Ovary (tissue), 9 donors: Measurements from ENCODE around the gene MASP1. TPM values are rescaled to one million over a fixed set of nuclear protein-coding genes. Genes with fewer than 3 reads are reported as not detected.

Experiments used
- DNase-seq, 5 donors: peaks; one replicate each; pipeline ENCODE4 v3.0.0-alpha.2; 2019 to 2020
- H3K27ac ChIP-seq, 2 donors: fragments of 200-600 bp; one replicate each; pipeline versions ENCODE4 v1.5.1 to v1.8.0; 2019 to 2022
- H3K27me3 ChIP-seq: fragments of 200-600 bp; one replicate; pipeline ENCODE4 v1.8.0; 2022
- H3K36me3 ChIP-seq: fragments of 200-600 bp; sonication (generic); one replicate; pipeline ENCODE4 v1.5.1; 2019
- H3K4me1 ChIP-seq: one replicate; pipeline ENCODE4 v1.8.1; 2013; ENCODE audit warnings: mild to moderate bottlenecking, moderate library complexity; ENCODE audit not compliant: insufficient read depth
- H3K4me3 ChIP-seq: fragments of 200-600 bp; sonication (generic); one replicate; pipeline ENCODE4 v1.5.1; 2017
- H3K9me3 ChIP-seq, 2 donors: fragments of 200-600 bp in 1 of 2; sonication (generic) in 1 of 2; one replicate each; pipeline versions ENCODE4 v1.5.1 to v1.8.1; 2013 to 2019; ENCODE audit warnings: mild to moderate bottlenecking in 1 of 2, moderate library complexity in 1 of 2
- EP300 ChIP-seq: sonication (generic); formaldehyde crosslinking; IDR thresholded peaks from one replicate; pipeline ENCODE4 v1.6.1; 2017; ENCODE audit warnings: antibody characterized with exemption
- POLR2A ChIP-seq: fragments of 450-650 bp; IDR thresholded peaks from one replicate; pipeline ENCODE4 v1.6.1; 2017; ENCODE audit warnings: antibody characterized with exemption, mild to moderate bottlenecking, moderate library complexity
- WGBS, 3 donors: extraction: QIAGEN DNeasy Blood & Tissue Kit in 1 of 3; methylation state at CpG; one replicate each; pipeline versions ENCODE4 v1.1.5 to v1.1.7; 2013 to 2017; 5-methylcytosine and 5-hydroxymethylcytosine counted together
- intact Hi-C, 4 donors: fragments of 100-400 bp; cut with DNase I; formaldehyde crosslinking; loops; one replicate each; pipeline versions ENCODE4 v1.11.0 to v1.15.1; 2022 to 2023
- polyA plus RNA-seq, 2 donors: library from polyadenylated mRNA; stranded (reverse); fragments of 200-250 nt in 1 of 2; fragments of 350-450 nt in 1 of 2; fragmentation: Illumina TruSeq in 1 of 2; extraction: RNeasy Lipid Tissue Mini Kit (QIAGEN cat#74804) in 1 of 2; gene quantifications; one replicate each; pipeline ENCODE4 v1.2.3, GENCODE V29; 2013 to 2014
- total RNA-seq, 7 donors: library from RNA; depleted of rRNA in 2 of 7; stranded (reverse); fragments of >200 nt in 2 of 7; fragmentation: NEBNext Ultra II Directional in 3 of 7; extraction: Animal tissue kit (Norgen Biotek cat#: 25700) in 3 of 7; gene quantifications; one replicate each; pipeline versions ENCODE4 v1.1.0 to v1.2.4, GENCODE V29; 2016 to 2023
- TF ChIP-seq, protein P1 (sequence below), 3 donors: fragments of 450-650 bp in 2 of 3; fragments of 200-600 bp in 1 of 3; IDR thresholded peaks; one replicate each; pipeline versions ENCODE4 v1.5.1 to v1.8.0; 2016 to 2022; ENCODE audit warnings: antibody characterized with exemption in 3 of 3, mild to moderate bottlenecking in 1 of 3
- donor health status: DM: no; HTN: no; CAD: no; lungs with moderate emphysema.
- donor health status: DM: no; HTN: no; CAD: no.
- donor health status: Bipolar disorder and iron deficiency.
- donor health status: DM: yes; HTN: yes; CAD: no.
- donor health status: DM: no; HTN: no; CAD: no.
- donor health status: DM: yes; HTN: yes; CAD: no.

The MASP1 gene
- total and polyA plus RNA-seq, 9 donors = 0.40 to 19.5 (median 4.4) TPM

DNA sequence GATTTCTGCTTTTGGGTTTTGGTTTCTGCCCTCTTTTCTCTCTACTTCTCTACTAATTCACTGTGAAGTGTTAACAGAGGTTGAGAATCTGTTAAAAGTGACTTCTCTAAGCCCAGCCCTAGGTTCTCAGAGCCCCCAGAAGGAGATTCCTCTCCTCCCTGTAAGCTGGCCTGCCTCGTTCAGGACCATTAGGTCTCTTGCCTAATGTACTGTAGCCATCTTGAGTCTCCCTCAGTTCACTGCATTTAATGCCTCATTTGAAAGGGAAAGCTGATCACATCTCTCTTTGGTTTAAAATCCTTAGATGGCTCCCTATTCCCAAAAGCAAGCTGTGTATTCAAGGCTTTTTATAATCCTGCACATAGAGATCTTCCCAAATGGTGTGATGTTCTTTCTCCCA lies 77.9 kb downstream of the MASP1 start:
- Histone ChIP-seq H3K27ac (no peak overlapping the region), H3K4me1 (peaks cover 3% of the 10 kb centered on the region), H3K27me3 (no peaks in the 10 kb centered on the region), H3K9me3 (no peaks in the 10 kb centered on the region), H3K4me3 (no peak overlapping the region), H3K36me3 (no peaks in the 10 kb centered on the region)
- DNase-seq = no peak
- intact Hi-C loops = no loop called here
- TF ChIP-seq POLR2A (no peak), EP300 (no peak)
- TF ChIP-seq, protein P1, sequence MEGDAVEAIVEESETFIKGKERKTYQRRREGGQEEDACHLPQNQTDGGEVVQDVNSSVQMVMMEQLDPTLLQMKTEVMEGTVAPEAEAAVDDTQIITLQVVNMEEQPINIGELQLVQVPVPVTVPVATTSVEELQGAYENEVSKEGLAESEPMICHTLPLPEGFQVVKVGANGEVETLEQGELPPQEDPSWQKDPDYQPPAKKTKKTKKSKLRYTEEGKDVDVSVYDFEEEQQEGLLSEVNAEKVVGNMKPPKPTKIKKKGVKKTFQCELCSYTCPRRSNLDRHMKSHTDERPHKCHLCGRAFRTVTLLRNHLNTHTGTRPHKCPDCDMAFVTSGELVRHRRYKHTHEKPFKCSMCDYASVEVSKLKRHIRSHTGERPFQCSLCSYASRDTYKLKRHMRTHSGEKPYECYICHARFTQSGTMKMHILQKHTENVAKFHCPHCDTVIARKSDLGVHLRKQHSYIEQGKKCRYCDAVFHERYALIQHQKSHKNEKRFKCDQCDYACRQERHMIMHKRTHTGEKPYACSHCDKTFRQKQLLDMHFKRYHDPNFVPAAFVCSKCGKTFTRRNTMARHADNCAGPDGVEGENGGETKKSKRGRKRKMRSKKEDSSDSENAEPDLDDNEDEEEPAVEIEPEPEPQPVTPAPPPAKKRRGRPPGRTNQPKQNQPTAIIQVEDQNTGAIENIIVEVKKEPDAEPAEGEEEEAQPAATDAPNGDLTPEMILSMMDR (IDR thresholded peaks at IDR 0.05) = no peak
- 92 to 100% (median 93%) methylated on average over 1 of the region's 1 CpG for WGBS, 3 donors

DNA sequence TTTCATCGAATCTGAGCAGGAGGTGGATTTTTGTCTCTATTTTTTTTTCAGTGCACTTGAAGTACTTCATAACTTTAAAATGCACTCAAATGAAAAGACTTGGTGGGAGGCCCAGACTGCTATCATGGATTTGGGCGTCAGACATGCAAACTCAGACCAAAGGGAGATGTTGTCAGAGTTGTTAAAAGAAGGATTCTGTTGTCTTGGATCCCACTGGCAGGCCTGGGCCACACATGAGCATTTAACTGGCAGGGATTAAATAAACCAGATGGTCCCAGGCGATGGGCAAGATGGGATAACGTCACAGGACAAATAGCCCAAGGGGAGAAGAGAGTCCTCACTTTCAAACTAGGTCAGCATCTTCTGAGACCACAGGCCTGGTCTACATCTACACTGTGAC lies 78.8 kb downstream of the MASP1 start:
- Histone ChIP-seq H3K4me3 (no peak overlapping the region), H3K36me3 (no peaks in the 10 kb centered on the region), H3K27me3 (no peaks in the 10 kb centered on the region), H3K27ac (no peak overlapping the region), H3K9me3 (no peaks in the 10 kb centered on the region), H3K4me1 (peaks cover 6% of the 10 kb centered on the region)
- WGBS, 3 donors = 28 to 34% (median 33%) methylated on average over 4 of the region's 4 CpGs
- TF ChIP-seq, protein P1 (IDR thresholded peaks at IDR 0.05) = no peak
- TF ChIP-seq POLR2A (no peak), EP300 (no peak)
- intact Hi-C loops = no loop called here
- DNase-seq = no peak

DNA sequence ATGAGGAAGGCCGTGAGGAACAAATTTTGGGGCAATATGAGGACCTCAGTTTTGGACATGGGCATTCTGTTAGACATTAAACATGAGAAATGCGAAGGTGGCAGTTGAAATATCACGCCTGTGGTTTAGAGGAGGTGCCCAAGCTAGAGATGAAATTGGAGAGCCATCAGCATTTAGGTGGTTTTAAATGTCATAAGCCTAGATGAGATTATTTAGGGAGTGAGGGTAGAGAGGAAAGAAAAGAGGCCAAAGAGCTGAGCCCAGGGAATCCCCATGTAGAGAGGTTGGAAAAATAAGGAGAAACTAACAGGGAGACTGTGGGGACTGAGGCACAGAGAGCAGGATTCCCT lies 79.4 kb downstream of the MASP1 start:
- H3K9me3 ChIP-seq = no peaks in the 10 kb centered on the region
- H3K4me3 ChIP-seq = no peak overlapping the region
- H3K36me3 ChIP-seq = no peaks in the 10 kb centered on the region
- H3K4me1 ChIP-seq = peaks cover 6% of the 10 kb centered on the region
- DNase-seq = no peak
- intact Hi-C loops = no loop called here
- no peak overlapping the region for H3K27ac ChIP-seq
- WGBS, 3 donors = 85 to 96% (median 87%) methylated on average over 3 of the region's 3 CpGs
- H3K27me3 ChIP-seq = no peaks in the 10 kb centered on the region
- no peak for TF ChIP-seq EP300
- TF ChIP-seq, protein P1 (IDR thresholded peaks at IDR 0.05) = no peak

DNA sequence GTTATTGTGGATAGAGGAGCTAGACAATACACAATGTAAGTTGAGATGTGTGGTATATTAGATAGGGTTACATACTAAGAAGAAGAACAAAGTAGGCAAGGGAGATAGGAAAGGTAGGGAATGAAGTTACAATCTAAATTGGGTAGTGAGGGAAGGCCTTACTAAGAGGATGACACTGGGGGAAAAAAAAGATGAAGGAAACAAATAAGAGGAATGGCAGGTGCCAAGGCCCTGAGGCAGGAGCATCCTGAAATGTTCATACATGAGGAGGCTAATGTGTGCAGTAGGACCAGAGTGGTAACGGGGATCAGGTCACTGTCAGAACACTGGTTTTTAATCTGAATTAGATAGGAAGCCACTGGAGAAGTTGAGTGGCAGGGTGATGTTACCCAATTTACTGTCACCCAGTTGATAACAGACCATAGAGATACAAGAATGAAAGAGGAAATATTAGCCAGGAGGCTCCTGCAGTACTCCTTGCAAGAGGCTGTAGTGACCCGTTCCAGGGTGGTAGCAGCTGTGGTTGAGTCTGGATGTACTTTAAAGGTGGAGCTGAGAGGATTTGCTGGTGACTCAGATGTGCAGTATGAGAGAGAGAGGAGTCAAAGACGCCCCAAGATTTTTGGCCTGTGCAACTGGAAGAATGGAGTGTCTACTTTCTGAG lies 79.9 kb downstream of the MASP1 start:
- H3K4me3 ChIP-seq = no peak overlapping the region
- TF ChIP-seq EP300 (no peak), POLR2A (no peak)
- TF ChIP-seq, protein P1 (IDR thresholded peaks at IDR 0.05) = no peak
- H3K27ac ChIP-seq = no peak overlapping the region
- intact Hi-C loops = no loop called here
- H3K9me3 ChIP-seq = no peaks in the 10 kb centered on the region
- WGBS, 3 donors = 64 to 82% (median 71%) methylated on average over 3 of the region's 3 CpGs
- H3K27me3 ChIP-seq = no peaks in the 10 kb centered on the region
- no peak for DNase-seq
- H3K4me1 ChIP-seq = peaks cover 6% of the 10 kb centered on the region
- H3K36me3 ChIP-seq = no peaks in the 10 kb centered on the region
